HG03575 (cell line): ENCODE measurements around the gene ANKIB1.
"Not testable (repeated sequence)": the region's sequence is repeated elsewhere in the genome, so short reads cannot be mapped to it uniquely, and the experiment has no call there.

Source experiments
- ATAC-seq: cut with Tn5 transposase; IDR thresholded peaks from one replicate; pipeline ENCODE4 v1.9.1; 2021; ENCODE audit not compliant: unreplicated experiment, insufficient number of reproducible peaks, low FRiP score; ENCODE audit errors: extremely low read depth

ANKIB1 gene

GRCh38 chr7:92427193-92427592, 181.4 kb downstream of the ANKIB1 start:
- no peak for ATAC-seq

- ATAC-seq = no peak
These were observed 186.6 kb downstream of the ANKIB1 start for GRCh38 chr7:92432299-92432946.

- no peak for ATAC-seq
These were observed 187.2 kb downstream of the ANKIB1 start for GRCh38 chr7:92433019-92433418.

- no peak for ATAC-seq
These were observed 189.8 kb downstream of the ANKIB1 start for GRCh38 chr7:92435542-92435941.

GRCh38 chr7:92436612-92437445, 191.1 kb downstream of the ANKIB1 start:
- no peak for ATAC-seq

GRCh38 chr7:92437956-92438491, 192.2 kb downstream of the ANKIB1 start:
- ATAC-seq = no peak

GRCh38 chr7:92442720-92443119, 196.9 kb downstream of the ANKIB1 start:
- ATAC-seq = not testable (repeated sequence)

GRCh38 chr7:92446869-92447344, 201.1 kb downstream of the ANKIB1 start:
- no peak for ATAC-seq

- ATAC-seq = peak; percentile 64
These were observed 201.8 kb downstream of the ANKIB1 start, which contains the start of gene GATAD1 for GRCh38 chr7:92447345-92448204. Gene GATAD1, plus strand, starts transcription at chr7:92447482. Its CDS starts 248 bp downstream, at chr7:92447730.

- ATAC-seq = peak; percentile 28
These were observed 202.5 kb downstream of the ANKIB1 start for GRCh38 chr7:92448205-92448747.
